OCI-LY1 (cell line): ENCODE data around the gene BAHD1.

Experiments used
- EZH2 ChIP-seq: fragments of 200-600 bp; sonication (generic), shearing (Covaris generic); IDR thresholded peaks from 2 replicates; pipeline ENCODE4 v1.8.0; 2017; ENCODE audit warnings: borderline replicate concordance, mixed run types, mild to moderate bottlenecking, antibody characterized with exemption, low read length, moderate library complexity, mixed read lengths
- TF ChIP-seq, protein P1 (sequence below): fragments of 200-600 bp; sonication (generic), shearing (Covaris generic); IDR thresholded peaks from 2 replicates; pipeline ENCODE4 v1.5.1; 2017; ENCODE audit warnings: mild to moderate bottlenecking, antibody characterized with exemption, low read length, moderate library complexity, mixed read lengths

DNA sequence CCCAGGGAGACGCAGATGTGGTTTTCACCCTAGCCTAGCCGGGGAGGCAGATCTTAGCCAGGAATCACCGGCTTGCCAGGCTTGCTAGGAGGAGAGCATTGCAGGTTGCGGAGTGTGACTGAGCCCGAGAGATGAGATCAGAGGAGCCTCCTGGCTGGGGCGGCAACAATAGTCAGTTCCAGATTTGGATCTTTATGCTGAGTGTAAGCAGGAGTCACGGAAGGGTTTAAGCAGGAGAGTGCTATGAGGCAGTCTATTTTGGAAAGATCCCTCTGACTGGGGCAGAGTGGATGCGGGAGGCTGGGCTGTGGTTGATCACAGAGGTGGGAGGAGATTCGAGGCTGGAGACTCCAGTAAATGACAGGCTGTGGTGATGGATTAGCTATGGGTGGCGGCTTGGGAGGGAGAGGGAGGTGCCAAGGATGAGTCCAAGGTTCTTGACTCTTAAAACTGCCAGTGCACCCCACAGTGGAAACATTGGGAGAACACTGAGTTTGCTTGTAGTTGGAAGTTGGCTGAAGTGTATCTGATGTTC lies 10.4 kb upstream of the BAHD1 start:
- TF ChIP-seq, protein P1, sequence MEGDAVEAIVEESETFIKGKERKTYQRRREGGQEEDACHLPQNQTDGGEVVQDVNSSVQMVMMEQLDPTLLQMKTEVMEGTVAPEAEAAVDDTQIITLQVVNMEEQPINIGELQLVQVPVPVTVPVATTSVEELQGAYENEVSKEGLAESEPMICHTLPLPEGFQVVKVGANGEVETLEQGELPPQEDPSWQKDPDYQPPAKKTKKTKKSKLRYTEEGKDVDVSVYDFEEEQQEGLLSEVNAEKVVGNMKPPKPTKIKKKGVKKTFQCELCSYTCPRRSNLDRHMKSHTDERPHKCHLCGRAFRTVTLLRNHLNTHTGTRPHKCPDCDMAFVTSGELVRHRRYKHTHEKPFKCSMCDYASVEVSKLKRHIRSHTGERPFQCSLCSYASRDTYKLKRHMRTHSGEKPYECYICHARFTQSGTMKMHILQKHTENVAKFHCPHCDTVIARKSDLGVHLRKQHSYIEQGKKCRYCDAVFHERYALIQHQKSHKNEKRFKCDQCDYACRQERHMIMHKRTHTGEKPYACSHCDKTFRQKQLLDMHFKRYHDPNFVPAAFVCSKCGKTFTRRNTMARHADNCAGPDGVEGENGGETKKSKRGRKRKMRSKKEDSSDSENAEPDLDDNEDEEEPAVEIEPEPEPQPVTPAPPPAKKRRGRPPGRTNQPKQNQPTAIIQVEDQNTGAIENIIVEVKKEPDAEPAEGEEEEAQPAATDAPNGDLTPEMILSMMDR, result no peak
- no peak for TF ChIP-seq EZH2
